Stimulated activated memory B cell treated with anti-CD40 and anti-IgM and Interleukin-4, amounts not matched to agents 10 μg/mL and 1 μg/mL and 100 μg/mL, for 72 hours (primary cell): Measurements from ENCODE around the gene ATRNL1.

Experiments used
- ATAC-seq: fragments of 150-1000 bp; cut with Tn5 transposase; 2 replicates; pipeline ENCODE4 v1.10.0; 2021
- H3K27ac Mint-ChIP-seq: one replicate; pipeline ENCODE4 v1.8.0; 2022; ENCODE audit warnings: mild to moderate bottlenecking, mixed read lengths
- H3K27me3 Mint-ChIP-seq: one replicate; pipeline ENCODE4 v1.8.0; 2022; ENCODE audit warnings: mixed read lengths
- H3K36me3 Mint-ChIP-seq: one replicate; pipeline ENCODE4 v1.8.0; 2022; ENCODE audit warnings: mixed read lengths
- H3K4me1 Mint-ChIP-seq: one replicate; pipeline ENCODE4 v1.8.0; 2022; ENCODE audit warnings: mixed read lengths
- H3K4me3 Mint-ChIP-seq: one replicate; pipeline ENCODE4 v1.8.0; 2022; ENCODE audit warnings: mild to moderate bottlenecking, moderate library complexity, mixed read lengths
- H3K9me3 Mint-ChIP-seq: one replicate; pipeline ENCODE4 v1.8.0; 2022; ENCODE audit warnings: mixed read lengths

The ATRNL1 gene

GRCh38 chr10:115942101-115942500, 848.9 kb downstream of the ATRNL1 start:
- no peaks in the 10 kb centered on the region for H3K36me3 Mint-ChIP-seq
- no peaks in the 10 kb centered on the region for H3K4me1 Mint-ChIP-seq
- no peak overlapping the region for H3K27ac Mint-ChIP-seq
- no peaks in the 10 kb centered on the region for H3K27me3 Mint-ChIP-seq
- peaks cover 3% of the 10 kb centered on the region for H3K9me3 Mint-ChIP-seq
- ATAC-seq: no peak
- no peak overlapping the region for H3K4me3 Mint-ChIP-seq

GRCh38 chr10:115944538-115944937, 851.4 kb downstream of the ATRNL1 start:
- H3K4me3 Mint-ChIP-seq: no peak overlapping the region
- no peak overlapping the region for H3K27ac Mint-ChIP-seq
- no peaks in the 10 kb centered on the region for H3K36me3 Mint-ChIP-seq

GRCh38 chr10:115945701-115946445, 852.7 kb downstream of the ATRNL1 start:
- H3K9me3 Mint-ChIP-seq: peaks cover 3% of the 10 kb centered on the region

More at GRCh38 chr10:115944538-115944937, 851.4 kb downstream of the ATRNL1 start:
- Mint-ChIP-seq H3K4me1 (no peaks in the 10 kb centered on the region), H3K27me3 (no peaks in the 10 kb centered on the region), H3K9me3 (peaks cover 3% of the 10 kb centered on the region)
- no peak for ATAC-seq

GRCh38 chr10:115947104-115947503, 853.9 kb downstream of the ATRNL1 start:
- Mint-ChIP-seq H3K27me3 (no peaks in the 10 kb centered on the region), H3K27ac (no peak overlapping the region), H3K36me3 (no peaks in the 10 kb centered on the region), H3K4me3 (no peak overlapping the region), H3K4me1 (no peaks in the 10 kb centered on the region), H3K9me3 (peaks cover 3% of the 10 kb centered on the region)
- no peak for ATAC-seq

More at GRCh38 chr10:115945701-115946445, 852.7 kb downstream of the ATRNL1 start:
- Mint-ChIP-seq H3K4me3 (no peak overlapping the region), H3K27ac (no peak overlapping the region), H3K36me3 (no peaks in the 10 kb centered on the region), H3K27me3 (no peaks in the 10 kb centered on the region), H3K4me1 (no peaks in the 10 kb centered on the region)
- ATAC-seq: no peak

GRCh38 chr10:115948465-115948864, 855.3 kb downstream of the ATRNL1 start:
- no peaks in the 10 kb centered on the region for H3K27me3 Mint-ChIP-seq
- no peak for ATAC-seq
- no peak overlapping the region for H3K27ac Mint-ChIP-seq
- no peak overlapping the region for H3K4me3 Mint-ChIP-seq
- no peaks in the 10 kb centered on the region for H3K4me1 Mint-ChIP-seq
- H3K9me3 Mint-ChIP-seq: peaks cover 3% of the 10 kb centered on the region
- H3K36me3 Mint-ChIP-seq: no peaks in the 10 kb centered on the region

- ATAC-seq: no peak
- Mint-ChIP-seq H3K27me3 (no peaks in the 10 kb centered on the region), H3K4me1 (no peaks in the 10 kb centered on the region), H3K4me3 (no peak overlapping the region), H3K27ac (no peak overlapping the region), H3K36me3 (no peaks in the 10 kb centered on the region), H3K9me3 (no peaks in the 10 kb centered on the region)
Observed at GRCh38 chr10:115949282-115949844, 856.2 kb downstream of the ATRNL1 start.

- no peaks in the 10 kb centered on the region for H3K27me3 Mint-ChIP-seq
- H3K36me3 Mint-ChIP-seq: no peaks in the 10 kb centered on the region
- H3K4me3 Mint-ChIP-seq: no peak overlapping the region
- no peaks in the 10 kb centered on the region for H3K4me1 Mint-ChIP-seq
- no peaks in the 10 kb centered on the region for H3K9me3 Mint-ChIP-seq
- H3K27ac Mint-ChIP-seq: no peak overlapping the region
- no peak for ATAC-seq
Observed at GRCh38 chr10:115950320-115950719, 857.2 kb downstream of the ATRNL1 start.

- Mint-ChIP-seq H3K27ac (no peak overlapping the region), H3K27me3 (no peaks in the 10 kb centered on the region), H3K36me3 (no peaks in the 10 kb centered on the region), H3K9me3 (no peaks in the 10 kb centered on the region), H3K4me1 (no peaks in the 10 kb centered on the region), H3K4me3 (no peak overlapping the region)
- no peak for ATAC-seq
Observed at GRCh38 chr10:115951242-115951641, 858.1 kb downstream of the ATRNL1 start.

GRCh38 chr10:115953281-115953680, 860.1 kb downstream of the ATRNL1 start:
- Mint-ChIP-seq H3K9me3 (no peaks in the 10 kb centered on the region), H3K27ac (no peak overlapping the region), H3K36me3 (no peaks in the 10 kb centered on the region), H3K4me3 (no peak overlapping the region), H3K4me1 (no peaks in the 10 kb centered on the region), H3K27me3 (no peaks in the 10 kb centered on the region)
- ATAC-seq: no peak

- ATAC-seq: no peak
- H3K4me3 Mint-ChIP-seq: no peak overlapping the region
- H3K27ac Mint-ChIP-seq: no peak overlapping the region
- H3K9me3 Mint-ChIP-seq: no peaks in the 10 kb centered on the region
- H3K4me1 Mint-ChIP-seq: no peaks in the 10 kb centered on the region
- H3K27me3 Mint-ChIP-seq: no peaks in the 10 kb centered on the region
- no peaks in the 10 kb centered on the region for H3K36me3 Mint-ChIP-seq
Observed at GRCh38 chr10:115953968-115954367, 860.8 kb downstream of the ATRNL1 start.

GRCh38 chr10:115956225-115957011, 863.3 kb downstream of the ATRNL1 start:
- H3K4me3 Mint-ChIP-seq: no peak overlapping the region
- H3K9me3 Mint-ChIP-seq: no peaks in the 10 kb centered on the region
- no peak for ATAC-seq
- no peaks in the 10 kb centered on the region for H3K4me1 Mint-ChIP-seq
- no peak overlapping the region for H3K27ac Mint-ChIP-seq
- H3K27me3 Mint-ChIP-seq: no peaks in the 10 kb centered on the region
- H3K36me3 Mint-ChIP-seq: no peaks in the 10 kb centered on the region

- Mint-ChIP-seq H3K36me3 (no peaks in the 10 kb centered on the region), H3K4me3 (no peak overlapping the region), H3K27ac (no peak overlapping the region), H3K4me1 (no peaks in the 10 kb centered on the region), H3K27me3 (no peaks in the 10 kb centered on the region), H3K9me3 (no peaks in the 10 kb centered on the region)
- ATAC-seq: no peak
Observed at GRCh38 chr10:115957012-115957399, 863.8 kb downstream of the ATRNL1 start.

GRCh38 chr10:115957786-115958442, 864.7 kb downstream of the ATRNL1 start:
- Mint-ChIP-seq H3K9me3 (no peaks in the 10 kb centered on the region), H3K4me3 (no peak overlapping the region), H3K4me1 (no peaks in the 10 kb centered on the region), H3K27ac (no peak overlapping the region), H3K36me3 (no peaks in the 10 kb centered on the region), H3K27me3 (no peaks in the 10 kb centered on the region)
- no peak for ATAC-seq

- no peaks in the 10 kb centered on the region for H3K27me3 Mint-ChIP-seq
- peaks cover 7% of the 10 kb centered on the region for H3K9me3 Mint-ChIP-seq
- H3K36me3 Mint-ChIP-seq: no peaks in the 10 kb centered on the region
- no peak for ATAC-seq
- H3K4me1 Mint-ChIP-seq: no peaks in the 10 kb centered on the region
- no peak overlapping the region for H3K27ac Mint-ChIP-seq
- no peak overlapping the region for H3K4me3 Mint-ChIP-seq
Observed at GRCh38 chr10:115963848-115964247, 870.7 kb downstream of the ATRNL1 start.

- H3K4me3 Mint-ChIP-seq: no peak overlapping the region
- H3K27ac Mint-ChIP-seq: no peak overlapping the region
- ATAC-seq: no peak
- no peaks in the 10 kb centered on the region for H3K27me3 Mint-ChIP-seq
- no peaks in the 10 kb centered on the region for H3K36me3 Mint-ChIP-seq
- peaks cover 7% of the 10 kb centered on the region for H3K9me3 Mint-ChIP-seq
- H3K4me1 Mint-ChIP-seq: no peaks in the 10 kb centered on the region
Observed at GRCh38 chr10:115964827-115965226, 871.7 kb downstream of the ATRNL1 start.
